Stomach (tissue), 9 donors: ENCODE data around the gene CYSTM1. TPM values are rescaled to one million over a fixed set of nuclear protein-coding genes. Genes with fewer than 3 reads are reported as not detected.

Source experiments
- DNase-seq, 2 donors: peaks; one replicate each; pipeline versions ENCODE4 v3.0.0 to v3.0.0-alpha.2; 2013 to 2019
- H3K27ac ChIP-seq, 5 donors: fragments of 200-600 bp in 4 of 5; sonication (generic) in 4 of 5; one replicate each; pipeline ENCODE4 v1.5.1; 2013 to 2019; ENCODE audit warnings: mild to moderate bottlenecking in 1 of 5, moderate library complexity in 1 of 5
- H3K27me3 ChIP-seq, 3 donors: fragments of 200-600 bp; sonication (generic); one replicate each; pipeline ENCODE4 v1.5.1; 2017 to 2019; ENCODE audit warnings: mixed run types in 1 of 3
- H3K36me3 ChIP-seq, 4 donors: fragments of 200-600 bp; sonication (generic); 1 replicate in 3 of 4; 2 replicates in 1 of 4; pipeline ENCODE4 v1.5.1; 2016 to 2019
- H3K4me1 ChIP-seq, 4 donors: fragments of 200-600 bp; sonication (generic); one replicate each; pipeline ENCODE4 v1.5.1; 2016 to 2019
- H3K4me3 ChIP-seq, 4 donors: fragments of 200-600 bp; sonication (generic) in 3 of 4; one replicate each; pipeline ENCODE4 v1.5.1; 2016 to 2019; ENCODE audit warnings: mild to moderate bottlenecking in 1 of 4
- H3K9me3 ChIP-seq, 4 donors: fragments of 200-600 bp; sonication (generic); one replicate each; pipeline ENCODE4 v1.5.1; 2016 to 2019
- EP300 ChIP-seq: sonication (generic); formaldehyde crosslinking; IDR thresholded peaks from one replicate; pipeline ENCODE4 v1.6.1; 2017; ENCODE audit warnings: antibody characterized with exemption
- POLR2A ChIP-seq, 4 donors: fragments of 450-650 bp; IDR thresholded peaks; one replicate each; pipeline ENCODE4 v1.6.1; 2016; ENCODE audit warnings: antibody characterized with exemption in 4 of 4, control low read depth in 2 of 4, mild to moderate bottlenecking in 1 of 4, moderate library complexity in 1 of 4
- POLR2AphosphoS5 ChIP-seq, 3 donors: sonication (generic); formaldehyde crosslinking; IDR thresholded peaks; one replicate each; pipeline ENCODE4 v1.6.1; 2016; ENCODE audit warnings: antibody characterized with exemption in 3 of 3
- WGBS, 5 donors: extraction: QIAGEN DNeasy Blood & Tissue Kit in 3 of 5; methylation state at CpG; one replicate each; pipeline versions ENCODE4 v1.1.5 to v1.1.7; 2013 to 2018; 5-methylcytosine and 5-hydroxymethylcytosine counted together
- intact Hi-C: fragments of 100-400 bp; cut with DNase I; formaldehyde crosslinking; loops from one replicate; pipeline ENCODE4 v1.15.1; 2023; ENCODE audit warnings: low total_unique reads
- polyA plus RNA-seq, 3 donors: library from polyadenylated mRNA; stranded (reverse); fragments of 200-250 nt; gene quantifications; one replicate each; pipeline ENCODE4 v1.2.3, GENCODE V29; 2013
- total RNA-seq, 5 donors: library from RNA; depleted of rRNA; stranded (reverse); fragments of >200 nt; gene quantifications; one replicate each; pipeline versions ENCODE4 v1.1.0 to v1.2.3, GENCODE V29; 2014 to 2016
- TF ChIP-seq, protein P1 (sequence below), 7 experiments: fragments of 450-650 bp in 4 of 7; fragments of 200-600 bp in 3 of 7; sonication (generic) in 3 of 7; IDR thresholded peaks; one replicate each; pipeline ENCODE4 v1.5.1; 2016 to 2019; ENCODE audit warnings: antibody characterized with exemption in 7 of 7, control low read depth in 2 of 7, mild to moderate bottlenecking in 1 of 7
- donor health status: healthy with polysubstance abuse.
- donor health status: Bipolar disorder and iron deficiency.
- donor health status: healthy.

CYSTM1 gene
- total and polyA plus RNA-seq, 8 donors, result 23.2 to 3,028 (median 321) TPM

DNA sequence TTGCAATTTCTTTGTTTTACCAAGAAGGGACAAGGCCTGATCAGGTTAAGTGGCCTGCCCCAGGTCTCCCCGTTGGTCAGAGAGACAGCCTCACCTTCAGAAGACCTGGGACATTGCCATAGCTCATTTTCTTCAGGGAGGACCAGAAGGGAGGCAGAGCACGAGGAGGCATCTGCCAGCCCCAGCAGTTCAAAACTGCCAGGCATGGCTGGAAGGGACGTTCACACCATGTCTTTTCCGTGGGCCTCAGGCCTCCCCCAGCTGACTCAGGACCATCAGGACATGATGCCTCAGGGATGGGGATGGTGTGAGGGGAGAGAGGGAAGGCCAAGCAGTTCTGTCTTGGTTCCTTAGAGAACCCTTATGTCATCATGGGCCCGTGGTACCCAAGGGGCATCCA is 32.7 kb upstream of the CYSTM1 start:
- Histone ChIP-seq H3K36me3 (no peaks in the 10 kb centered on the region), H3K9me3 (no peaks in the 10 kb centered on the region), H3K27ac (peak overlapping the region in 1 of 5 donors; percentile 19), H3K4me3 (no peak overlapping the region), H3K4me1 (peaks cover 33 to 69% (median 53%) of the 10 kb centered on the region in 4 donors), H3K27me3 (peaks cover 0 to 8% (median 4%) of the 10 kb centered on the region in 3 donors)
- WGBS, 5 donors, result 71 to 90% (median 79%) methylated on average over 5 of the region's 5 CpGs
- intact Hi-C loops, result loop anchor here (5.0 kb wide), 1 partner anchor 70 kb away; no protein-coding TSS in a partner anchor
- TF ChIP-seq EP300, result no peak
- TF ChIP-seq, protein P1, sequence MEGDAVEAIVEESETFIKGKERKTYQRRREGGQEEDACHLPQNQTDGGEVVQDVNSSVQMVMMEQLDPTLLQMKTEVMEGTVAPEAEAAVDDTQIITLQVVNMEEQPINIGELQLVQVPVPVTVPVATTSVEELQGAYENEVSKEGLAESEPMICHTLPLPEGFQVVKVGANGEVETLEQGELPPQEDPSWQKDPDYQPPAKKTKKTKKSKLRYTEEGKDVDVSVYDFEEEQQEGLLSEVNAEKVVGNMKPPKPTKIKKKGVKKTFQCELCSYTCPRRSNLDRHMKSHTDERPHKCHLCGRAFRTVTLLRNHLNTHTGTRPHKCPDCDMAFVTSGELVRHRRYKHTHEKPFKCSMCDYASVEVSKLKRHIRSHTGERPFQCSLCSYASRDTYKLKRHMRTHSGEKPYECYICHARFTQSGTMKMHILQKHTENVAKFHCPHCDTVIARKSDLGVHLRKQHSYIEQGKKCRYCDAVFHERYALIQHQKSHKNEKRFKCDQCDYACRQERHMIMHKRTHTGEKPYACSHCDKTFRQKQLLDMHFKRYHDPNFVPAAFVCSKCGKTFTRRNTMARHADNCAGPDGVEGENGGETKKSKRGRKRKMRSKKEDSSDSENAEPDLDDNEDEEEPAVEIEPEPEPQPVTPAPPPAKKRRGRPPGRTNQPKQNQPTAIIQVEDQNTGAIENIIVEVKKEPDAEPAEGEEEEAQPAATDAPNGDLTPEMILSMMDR (IDR thresholded peaks at IDR 0.05), result no peak
- TF ChIP-seq POLR2A (IDR thresholded peaks at IDR 0.05), result no peak
- no peak for TF ChIP-seq POLR2AphosphoS5 (IDR thresholded peaks at IDR 0.05)
- no peak for DNase-seq

DNA sequence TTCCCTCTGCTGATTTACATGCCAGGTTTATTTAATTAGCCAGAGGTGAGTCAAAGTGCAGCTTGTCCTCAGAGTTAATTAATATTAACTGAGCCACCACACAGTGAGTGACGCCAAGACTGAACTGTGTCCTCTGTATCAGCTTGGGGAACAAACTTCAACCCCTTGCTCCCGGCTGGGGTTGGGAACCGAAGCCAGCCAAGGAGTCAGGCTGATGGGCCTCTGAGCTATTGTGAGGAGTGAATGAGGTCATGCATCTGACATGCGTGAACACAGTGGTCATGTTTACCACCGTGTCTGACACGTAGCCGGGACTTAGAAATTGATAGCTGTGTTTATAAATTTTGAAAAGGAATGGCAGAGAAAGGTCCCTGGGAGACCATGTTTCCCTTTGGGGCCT is 32.1 kb upstream of the CYSTM1 start:
- WGBS, 5 donors, result 40 to 73% (median 45%) methylated on average over 7 of the region's 7 CpGs
- DNase-seq, result peak in 1 of 2 donors; percentile 63
- intact Hi-C loops, result loop anchor here (5.0 kb wide), 1 partner anchor 71 kb away; no protein-coding TSS in a partner anchor

DNA sequence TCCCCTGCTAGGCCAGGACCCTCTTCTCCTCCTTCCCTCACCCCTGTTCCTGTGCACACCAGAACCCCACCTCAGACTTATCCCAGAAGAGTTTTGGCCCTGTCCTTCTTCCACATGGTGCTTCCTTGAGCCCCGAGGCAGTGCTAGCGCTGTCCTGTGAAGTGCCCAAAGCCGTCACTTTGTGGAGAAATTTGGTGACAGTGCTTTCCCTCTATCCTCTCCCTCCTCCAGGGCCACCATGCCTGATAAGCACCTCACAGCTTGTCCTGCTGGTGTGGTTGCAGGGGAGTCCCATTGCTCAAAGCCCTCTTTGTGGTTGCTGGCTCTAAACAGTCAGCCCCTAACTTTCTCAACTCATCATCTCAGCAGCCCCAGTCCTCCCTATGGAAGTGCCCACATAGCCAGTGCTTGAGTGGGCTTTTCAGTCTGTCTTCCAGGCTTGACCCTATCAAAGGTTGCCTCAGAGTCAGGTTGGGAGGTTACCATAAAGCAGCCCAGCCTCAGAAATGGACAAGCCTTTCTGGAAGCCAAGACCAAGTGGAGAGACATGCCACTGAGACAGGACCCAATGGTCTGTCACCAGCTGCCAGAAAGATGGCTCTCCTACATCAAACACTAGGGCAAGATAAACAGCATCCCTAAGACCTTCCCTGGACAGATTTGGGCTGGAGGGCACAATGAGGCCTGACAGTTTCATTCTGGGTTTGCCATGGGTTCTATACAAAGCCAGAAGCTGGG is 31.3 kb upstream of the CYSTM1 start:
- intact Hi-C loops, result loop anchor here (5.0 kb wide), 1 partner anchor 71 kb away; no protein-coding TSS in a partner anchor
- TF ChIP-seq EP300, result no peak
- TF ChIP-seq POLR2AphosphoS5 (IDR thresholded peaks at IDR 0.05), result no peak
- TF ChIP-seq, protein P1 (IDR thresholded peaks at IDR 0.05), result no peak
- no peak for TF ChIP-seq POLR2A (IDR thresholded peaks at IDR 0.05)
- Histone ChIP-seq H3K4me1 (peaks cover 33 to 69% (median 53%) of the 10 kb centered on the region in 4 donors), H3K4me3 (no peak overlapping the region), H3K36me3 (no peaks in the 10 kb centered on the region), H3K27me3 (peaks cover 0 to 8% (median 4%) of the 10 kb centered on the region in 3 donors), H3K27ac (no peak overlapping the region), H3K9me3 (no peaks in the 10 kb centered on the region)
- WGBS, 5 donors, result 96 to 100% (median 98%) methylated on average over 3 of the region's 3 CpGs
- no peak for DNase-seq

More for the DNA sequence above, 32.1 kb upstream of the CYSTM1 start:
- Histone ChIP-seq H3K9me3 (no peaks in the 10 kb centered on the region), H3K4me1 (peaks cover 33 to 69% (median 53%) of the 10 kb centered on the region in 4 donors), H3K36me3 (no peaks in the 10 kb centered on the region), H3K4me3 (no peak overlapping the region), H3K27ac (peak overlapping the region in 1 of 5 donors; percentile 19), H3K27me3 (peaks cover 0 to 8% (median 4%) of the 10 kb centered on the region in 3 donors)
- TF ChIP-seq POLR2AphosphoS5 (IDR thresholded peaks at IDR 0.05) (no peak), EP300 (no peak), POLR2A (IDR thresholded peaks at IDR 0.05) (no peak)
- TF ChIP-seq, protein P1 (IDR thresholded peaks at IDR 0.05), result no peak

DNA sequence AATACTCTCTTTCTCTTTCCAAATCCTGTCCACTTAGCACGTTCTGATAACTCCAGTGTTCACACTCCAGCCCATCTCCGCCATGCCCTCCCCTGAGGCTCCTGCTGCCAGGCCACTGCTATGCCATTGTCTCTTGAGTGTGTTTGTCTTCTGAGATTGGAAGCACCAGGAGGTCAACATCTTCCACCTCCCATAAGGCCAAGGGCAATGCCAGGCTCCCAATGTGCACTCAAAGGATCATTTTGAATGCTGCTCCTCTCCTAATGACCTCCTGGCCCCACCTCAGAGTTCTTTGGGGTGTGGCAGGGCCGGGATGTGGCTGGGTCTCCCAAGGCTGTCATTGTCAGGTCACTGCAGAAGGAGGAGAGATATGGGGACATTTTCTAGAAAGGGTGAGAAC is 29.7 kb upstream of the CYSTM1 start:
- no peak overlapping the region for H3K27ac ChIP-seq
- H3K36me3 ChIP-seq, result no peaks in the 10 kb centered on the region
- peaks cover 0 to 8% (median 4%) of the 10 kb centered on the region in 3 donors for H3K27me3 ChIP-seq
- peak overlapping the region; percentile 36 to 56 (median 48) for H3K4me3 ChIP-seq
- 67 to 79% (median 74%) methylated on average over 3 of the region's 3 CpGs for WGBS, 5 donors
- H3K4me1 ChIP-seq, result peaks cover 32 to 67% (median 50%) of the 10 kb centered on the region in 4 donors
- TF ChIP-seq EP300, result no peak
- TF ChIP-seq POLR2AphosphoS5 (IDR thresholded peaks at IDR 0.05), result no peak
- TF ChIP-seq, protein P1 (IDR thresholded peaks at IDR 0.05), result no peak
- TF ChIP-seq POLR2A (IDR thresholded peaks at IDR 0.05), result no peak
- intact Hi-C loops, result loop anchor here (5.0 kb wide), 1 partner anchor 38 kb away; no protein-coding TSS in a partner anchor
- H3K9me3 ChIP-seq, result no peaks in the 10 kb centered on the region
- no peak for DNase-seq
